Tibial artery (tissue), 4 donors: ENCODE results near the gene CNST.

ENCODE experiments used
- DNase-seq, 2 donors: peaks; one replicate each; pipeline ENCODE4 v3.0.0-alpha.2; 2019
- H3K27ac ChIP-seq, 2 donors: fragments of 200-600 bp; sonication (generic) in 1 of 2; 1 replicate in 1 of 2; 2 replicates in 1 of 2; pipeline ENCODE4 v1.5.1; 2018 to 2019; ENCODE audit warnings: mild to moderate bottlenecking in 1 of 2
- H3K27me3 ChIP-seq, 2 donors: fragments of 200-600 bp; sonication (generic) in 1 of 2; one replicate each; pipeline versions ENCODE4 v1.5.1 to v1.6.0; 2016 to 2019
- H3K36me3 ChIP-seq, 3 donors: fragments of 200-600 bp; sonication (generic) in 2 of 3; one replicate each; pipeline ENCODE4 v1.5.1; 2016 to 2019; ENCODE audit warnings: mild to moderate bottlenecking in 2 of 3
- H3K4me1 ChIP-seq, 4 donors: fragments of 200-600 bp; sonication (generic) in 2 of 4; 1 replicate in 3 of 4; 2 replicates in 1 of 4; pipeline ENCODE4 v1.5.1; 2016 to 2019
- H3K4me3 ChIP-seq, 2 donors: fragments of 200-600 bp; sonication (generic) in 1 of 2; 1 replicate in 1 of 2; 2 replicates in 1 of 2; pipeline ENCODE4 v1.5.1; 2018 to 2019; ENCODE audit warnings: mild to moderate bottlenecking in 2 of 2
- H3K9me3 ChIP-seq, 3 donors: fragments of 200-600 bp; sonication (generic) in 1 of 3; one replicate each; pipeline ENCODE4 v1.5.1; 2016 to 2019
- intact Hi-C: fragments of 100-400 bp; cut with DNase I; formaldehyde crosslinking; loops from one replicate; pipeline ENCODE4 v1.15.0; 2023; ENCODE audit warnings: low total_unique reads
- TF ChIP-seq, protein P1 (sequence below), 2 experiments: fragments of 200-600 bp in 1 of 2; fragments of 450-650 bp in 1 of 2; IDR thresholded peaks; one replicate each; pipeline ENCODE4 v1.5.1; 2017 to 2019; ENCODE audit warnings: antibody characterized with exemption in 2 of 2, mild to moderate bottlenecking in 1 of 2, moderate library complexity in 1 of 2

Gene CNST

DNA sequence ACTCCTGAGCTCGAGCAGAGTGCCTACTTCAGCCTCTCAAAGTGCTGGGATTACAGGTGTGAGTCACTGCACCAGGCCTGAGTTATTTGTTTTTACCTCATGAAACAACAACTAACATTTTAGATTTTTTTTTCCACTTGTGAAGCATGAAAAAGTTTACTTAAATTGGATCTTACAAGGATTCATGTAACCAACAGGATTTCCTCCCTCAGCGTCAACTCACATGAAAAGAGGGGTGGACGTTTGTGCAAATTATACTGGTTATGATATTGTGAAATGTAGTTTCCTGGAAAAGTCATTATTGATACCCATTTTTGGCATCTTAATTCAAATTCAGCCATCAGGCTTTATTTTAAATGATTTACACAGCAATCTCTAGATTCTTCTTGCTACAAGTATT is 6.5 kb downstream of the CNST start:
- Histone ChIP-seq H3K27ac (no peak overlapping the region), H3K36me3 (no peaks in the 10 kb centered on the region), H3K4me3 (no peak overlapping the region), H3K9me3 (no peaks in the 10 kb centered on the region), H3K27me3 (no peaks in the 10 kb centered on the region), H3K4me1 (peaks cover 0 to 50% (median 20%) of the 10 kb centered on the region in 4 donors)
- TF ChIP-seq, protein P1, sequence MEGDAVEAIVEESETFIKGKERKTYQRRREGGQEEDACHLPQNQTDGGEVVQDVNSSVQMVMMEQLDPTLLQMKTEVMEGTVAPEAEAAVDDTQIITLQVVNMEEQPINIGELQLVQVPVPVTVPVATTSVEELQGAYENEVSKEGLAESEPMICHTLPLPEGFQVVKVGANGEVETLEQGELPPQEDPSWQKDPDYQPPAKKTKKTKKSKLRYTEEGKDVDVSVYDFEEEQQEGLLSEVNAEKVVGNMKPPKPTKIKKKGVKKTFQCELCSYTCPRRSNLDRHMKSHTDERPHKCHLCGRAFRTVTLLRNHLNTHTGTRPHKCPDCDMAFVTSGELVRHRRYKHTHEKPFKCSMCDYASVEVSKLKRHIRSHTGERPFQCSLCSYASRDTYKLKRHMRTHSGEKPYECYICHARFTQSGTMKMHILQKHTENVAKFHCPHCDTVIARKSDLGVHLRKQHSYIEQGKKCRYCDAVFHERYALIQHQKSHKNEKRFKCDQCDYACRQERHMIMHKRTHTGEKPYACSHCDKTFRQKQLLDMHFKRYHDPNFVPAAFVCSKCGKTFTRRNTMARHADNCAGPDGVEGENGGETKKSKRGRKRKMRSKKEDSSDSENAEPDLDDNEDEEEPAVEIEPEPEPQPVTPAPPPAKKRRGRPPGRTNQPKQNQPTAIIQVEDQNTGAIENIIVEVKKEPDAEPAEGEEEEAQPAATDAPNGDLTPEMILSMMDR (IDR thresholded peaks at IDR 0.05): no peak
- intact Hi-C loops: no loop called here
- DNase-seq: no peak

DNA sequence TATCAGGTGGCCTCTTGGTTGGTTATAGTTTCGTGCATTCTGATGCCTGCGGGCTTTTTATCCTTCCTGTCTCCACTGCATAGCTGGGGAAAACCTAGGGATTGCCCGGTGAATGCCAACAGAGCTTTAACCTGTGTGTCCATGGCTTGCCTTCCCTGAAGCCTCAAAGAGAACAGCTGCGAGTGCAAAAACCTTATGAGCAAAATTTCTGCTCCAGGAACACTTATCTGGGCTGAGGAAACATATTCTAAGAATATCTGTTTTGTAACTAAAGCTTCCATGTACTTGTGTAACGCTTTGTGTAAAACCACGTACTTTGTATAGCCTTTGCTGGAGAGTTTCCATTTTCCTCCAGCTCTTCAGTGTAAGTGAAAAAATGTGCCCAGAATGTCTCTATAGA is 7.2 kb downstream of the CNST start:
- H3K9me3 ChIP-seq: no peaks in the 10 kb centered on the region
- TF ChIP-seq, protein P1 (IDR thresholded peaks at IDR 0.05): no peak
- H3K4me1 ChIP-seq: peaks cover 0 to 50% (median 15%) of the 10 kb centered on the region in 4 donors
- no peaks in the 10 kb centered on the region for H3K27me3 ChIP-seq
- no peak overlapping the region for H3K4me3 ChIP-seq
- DNase-seq: no peak
- intact Hi-C loops: no loop called here
- H3K27ac ChIP-seq: no peak overlapping the region
- no peaks in the 10 kb centered on the region for H3K36me3 ChIP-seq

- H3K4me3 ChIP-seq: no peak overlapping the region
- H3K9me3 ChIP-seq: no peaks in the 10 kb centered on the region
- TF ChIP-seq, protein P1 (IDR thresholded peaks at IDR 0.05): no peak
- no peak for DNase-seq
- H3K27me3 ChIP-seq: no peaks in the 10 kb centered on the region
- intact Hi-C loops: no loop called here
- no peak overlapping the region for H3K27ac ChIP-seq
- H3K36me3 ChIP-seq: no peaks in the 10 kb centered on the region
- H3K4me1 ChIP-seq: peaks cover 0 to 52% (median 26%) of the 10 kb centered on the region in 4 donors
Observed at GRCh38 chr1:246576709-246577032, 10.4 kb downstream of the CNST start.

DNA sequence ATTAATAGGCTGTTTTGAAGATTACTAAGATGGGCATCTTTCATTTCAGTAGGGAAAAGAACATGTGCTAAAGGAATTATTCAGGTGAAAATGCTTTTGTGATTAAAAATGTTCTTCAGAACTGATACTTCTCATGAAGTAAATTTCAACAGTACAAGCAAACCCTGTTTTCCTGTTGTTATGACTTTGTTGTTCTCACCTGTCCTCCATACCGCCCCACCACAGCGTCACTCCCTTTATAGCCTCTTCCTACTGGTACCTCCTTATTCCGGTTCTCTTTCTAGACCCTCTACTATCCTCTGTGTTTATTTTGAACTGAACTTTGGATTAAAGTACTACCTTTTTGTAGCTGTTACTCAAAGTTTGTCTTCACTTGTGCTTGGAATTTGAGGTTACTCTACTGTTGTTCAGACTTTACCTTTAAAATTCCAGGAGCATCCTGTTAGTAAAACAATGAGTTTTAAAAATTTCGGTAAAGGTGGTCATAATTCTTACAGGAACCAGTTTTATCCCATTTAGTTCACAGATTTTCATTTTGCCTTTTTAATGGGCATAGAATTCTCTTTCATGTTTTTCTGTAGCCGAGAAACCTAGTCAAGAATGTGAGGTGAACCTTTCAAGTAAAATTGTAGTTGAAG is 10.9 kb downstream of the CNST start:
- peaks cover 0 to 55% (median 26%) of the 10 kb centered on the region in 4 donors for H3K4me1 ChIP-seq
- intact Hi-C loops: no loop called here
- H3K27me3 ChIP-seq: no peaks in the 10 kb centered on the region
- H3K36me3 ChIP-seq: no peaks in the 10 kb centered on the region
- no peak overlapping the region for H3K4me3 ChIP-seq
- TF ChIP-seq, protein P1 (IDR thresholded peaks at IDR 0.05): no peak
- no peak overlapping the region for H3K27ac ChIP-seq
- no peaks in the 10 kb centered on the region for H3K9me3 ChIP-seq
- DNase-seq: no peak

DNA sequence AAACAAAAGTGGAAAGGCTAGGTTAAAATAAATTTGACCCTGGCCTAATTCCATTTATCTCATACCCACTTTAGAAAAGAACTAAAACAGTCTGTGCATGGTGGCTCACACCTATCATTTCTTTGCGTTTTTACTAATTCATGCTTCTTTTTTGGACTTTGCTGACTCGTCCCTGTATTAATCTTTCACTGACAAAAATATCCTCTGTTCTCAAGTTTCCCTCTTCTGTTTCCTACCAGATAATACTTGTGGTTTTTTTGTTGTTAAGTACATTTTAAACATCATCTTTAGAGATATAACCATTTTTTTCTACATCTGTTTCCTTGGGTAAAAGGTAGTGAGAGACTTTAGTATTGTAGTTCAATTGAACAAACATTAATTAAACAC is 11.5 kb downstream of the CNST start:
- no peak for DNase-seq
- H3K4me3 ChIP-seq: no peak overlapping the region
- no peaks in the 10 kb centered on the region for H3K36me3 ChIP-seq
- H3K4me1 ChIP-seq: peaks cover 0 to 60% (median 27%) of the 10 kb centered on the region in 4 donors
- intact Hi-C loops: no loop called here
- H3K9me3 ChIP-seq: no peaks in the 10 kb centered on the region
- no peak overlapping the region for H3K27ac ChIP-seq
- H3K27me3 ChIP-seq: no peaks in the 10 kb centered on the region
- TF ChIP-seq, protein P1 (IDR thresholded peaks at IDR 0.05): no peak

GRCh38 chr1:246579818-246580217 is 13.6 kb downstream of the CNST start:
- no peaks in the 10 kb centered on the region for H3K9me3 ChIP-seq
- H3K27me3 ChIP-seq: no peaks in the 10 kb centered on the region
- TF ChIP-seq, protein P1 (IDR thresholded peaks at IDR 0.05): no peak
- no peak for DNase-seq
- intact Hi-C loops: no loop called here
- H3K4me1 ChIP-seq: peaks cover 0 to 74% (median 38%) of the 10 kb centered on the region in 4 donors
- H3K27ac ChIP-seq: peak overlapping the region in 1 of 2 donors; percentile 47
- H3K4me3 ChIP-seq: no peak overlapping the region
- H3K36me3 ChIP-seq: no peaks in the 10 kb centered on the region
